HG02763 (cell line): ENCODE measurements around the gene LYG1.
"Not testable (repeated sequence)": the region's sequence is repeated elsewhere in the genome, so short reads cannot be mapped to it uniquely, and the experiment has no call there.

ENCODE experiments used
- ATAC-seq: cut with Tn5 transposase; IDR thresholded peaks from one replicate; pipeline ENCODE4 v1.9.1; 2021; ENCODE audit warnings: mild to moderate bottlenecking, moderate library complexity; ENCODE audit not compliant: unreplicated experiment

The LYG1 gene

GRCh38 chr2:99278195-99278765, 22.7 kb downstream of the LYG1 start:
- ATAC-seq: not testable (repeated sequence)

- ATAC-seq: no peak
Observed at GRCh38 chr2:99275882-99276281, 25.1 kb downstream of the LYG1 start.

GRCh38 chr2:99261242-99261641, 39.8 kb downstream of the LYG1 start:
- no peak for ATAC-seq

- no peak for ATAC-seq
Observed at GRCh38 chr2:99260184-99260583, 40.8 kb downstream of the LYG1 start.

GRCh38 chr2:99259465-99259864, 41.5 kb downstream of the LYG1 start:
- no peak for ATAC-seq

- no peak for ATAC-seq
Observed at GRCh38 chr2:99256677-99257076, 44.3 kb downstream of the LYG1 start.

- ATAC-seq: no peak
Observed at GRCh38 chr2:99255491-99256318, 45.3 kb downstream of the LYG1 start, which contains the start of gene LYG2. LYG2 (minus strand) TSS chr2:99255666; CDS start chr2:99254260, 1,406 bp downstream.

GRCh38 chr2:99249951-99250350, 51.0 kb downstream of the LYG1 start:
- no peak for ATAC-seq

- no peak for ATAC-seq
Observed at GRCh38 chr2:99242151-99242550, 58.8 kb downstream of the LYG1 start.

GRCh38 chr2:99240431-99240830, 60.6 kb downstream of the LYG1 start:
- no peak for ATAC-seq

- no peak for ATAC-seq
Observed at GRCh38 chr2:99238599-99238998, 62.4 kb downstream of the LYG1 start.
